ENCODE measurements around the gene AKAP8. TPM values are rescaled to one million over a fixed set of nuclear protein-coding genes. Genes with fewer than 3 reads are reported as not detected.

Gene AKAP8
- total and polyA plus RNA-seq, 9 of the 15 experiments (the other 6 are each of a cell fraction or from before 2014, with no cell fraction given): 3.4 to 56.5 (median 15.0) TPM

DNA sequence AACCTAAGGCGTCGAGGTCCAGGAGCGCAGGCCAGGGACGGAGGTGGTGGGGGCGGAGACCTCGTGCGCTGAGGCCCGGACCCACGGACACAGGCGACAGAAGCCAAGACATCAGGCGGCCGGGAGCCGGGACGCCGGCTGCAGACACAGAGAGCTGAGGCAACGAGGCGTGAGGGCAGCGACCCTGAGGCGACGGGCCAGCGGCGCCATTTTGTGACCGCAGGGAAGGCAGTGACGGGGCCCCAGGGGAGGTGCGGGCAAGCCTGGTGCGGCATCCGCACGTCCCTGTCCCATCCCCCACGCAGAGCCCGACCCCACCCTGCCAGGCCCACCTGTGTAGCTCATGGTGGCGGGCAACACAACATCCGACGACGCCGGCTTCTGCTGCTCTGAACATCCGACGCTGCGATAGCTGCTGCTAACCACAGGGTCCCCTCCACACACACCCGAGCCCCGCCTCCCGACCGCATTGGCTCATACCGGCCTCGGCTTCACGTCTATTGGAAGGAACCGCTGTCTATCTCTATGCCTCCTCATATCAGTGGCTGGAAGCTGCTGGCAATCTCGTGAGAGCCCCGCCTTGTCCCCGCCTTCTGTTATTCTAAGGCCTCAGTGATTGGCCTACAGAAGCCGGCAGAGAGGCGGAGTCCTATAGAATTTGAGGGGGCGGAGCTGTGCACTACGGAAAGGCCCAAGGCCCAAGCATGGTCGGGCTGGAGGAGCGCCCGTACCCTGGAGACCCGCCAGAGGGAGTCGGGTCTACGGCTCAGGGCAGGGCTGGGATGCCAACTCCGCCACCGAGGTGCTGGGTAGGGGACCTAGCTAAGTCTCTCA lies 39.2 kb upstream of the AKAP8 start, which contains the start of gene AKAP8L (continued):
- TF ChIP-seq ZNF175 (CRISPR knock-in tag; IDR thresholded peaks at IDR 0.05; ENCODE audit: low read depth) (no peak), CEBPG (CRISPR knock-in tag; IDR thresholded peaks at IDR 0.05) (no peak), CEBPG (tag; conservative IDR thresholded peaks at IDR 0.05 in 1 of 2, IDR thresholded peaks at IDR 0.05 in 1 of 2) (no peak), JUND (IDR thresholded peaks at IDR 0.05; ENCODE audit: borderline replicate concordance, low read depth, low read length) (peak; percentile 55; the same call in 1 of the 2 replicates), JUND (tag; IDR thresholded peaks at IDR 0.05; ENCODE audit: borderline replicate concordance, low read depth, low read length) (peak; percentile 2; the same call in 1 of the 3 replicates), ZNF354B (CRISPR knock-in tag; IDR thresholded peaks at IDR 0.05) (no peak), TGIF2 (CRISPR knock-in tag; IDR thresholded peaks at IDR 0.05) (no peak), KAT2B (IDR thresholded peaks at IDR 0.05; ENCODE audit: low read depth, low read length) (no peak), DMBX1 (CRISPR knock-in tag; IDR thresholded peaks at IDR 0.05; ENCODE audit: borderline replicate concordance) (no peak), ZNF644 (tag; IDR thresholded peaks at IDR 0.05; ENCODE audit: low read depth) (no peak; the same call in 1 of the 2 replicates), RBM22 (IDR thresholded peaks at IDR 0.05; ENCODE audit: low read depth, low read length, poor library complexity, severe bottlenecking) (peak; percentile 93), NR2C2 (CRISPR knock-in tag; IDR thresholded peaks at IDR 0.05) (peak; percentile 52; the same call in 1 of the 2 replicates), NR2C2 (tag; IDR thresholded peaks at IDR 0.05) (no peak)
- TF ChIP-seq, protein P1, sequence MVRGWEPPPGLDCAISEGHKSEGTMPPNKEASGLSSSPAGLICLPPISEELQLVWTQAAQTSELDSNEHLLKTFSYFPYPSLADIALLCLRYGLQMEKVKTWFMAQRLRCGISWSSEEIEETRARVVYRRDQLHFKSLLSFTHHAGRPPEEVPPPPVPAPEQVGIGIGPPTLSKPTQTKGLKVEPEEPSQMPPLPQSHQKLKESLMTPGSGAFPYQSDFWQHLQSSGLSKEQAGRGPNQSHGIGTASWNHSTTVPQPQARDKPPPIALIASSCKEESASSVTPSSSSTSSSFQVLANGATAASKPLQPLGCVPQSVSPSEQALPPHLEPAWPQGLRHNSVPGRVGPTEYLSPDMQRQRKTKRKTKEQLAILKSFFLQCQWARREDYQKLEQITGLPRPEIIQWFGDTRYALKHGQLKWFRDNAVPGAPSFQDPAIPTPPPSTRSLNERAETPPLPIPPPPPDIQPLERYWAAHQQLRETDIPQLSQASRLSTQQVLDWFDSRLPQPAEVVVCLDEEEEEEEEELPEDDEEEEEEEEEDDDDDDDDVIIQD (CRISPR knock-in tag; IDR thresholded peaks at IDR 0.05): 0 out of 2 replicates have a peak, but pooled peaks have one; percentile 58
- TF ChIP-seq, protein P2, sequence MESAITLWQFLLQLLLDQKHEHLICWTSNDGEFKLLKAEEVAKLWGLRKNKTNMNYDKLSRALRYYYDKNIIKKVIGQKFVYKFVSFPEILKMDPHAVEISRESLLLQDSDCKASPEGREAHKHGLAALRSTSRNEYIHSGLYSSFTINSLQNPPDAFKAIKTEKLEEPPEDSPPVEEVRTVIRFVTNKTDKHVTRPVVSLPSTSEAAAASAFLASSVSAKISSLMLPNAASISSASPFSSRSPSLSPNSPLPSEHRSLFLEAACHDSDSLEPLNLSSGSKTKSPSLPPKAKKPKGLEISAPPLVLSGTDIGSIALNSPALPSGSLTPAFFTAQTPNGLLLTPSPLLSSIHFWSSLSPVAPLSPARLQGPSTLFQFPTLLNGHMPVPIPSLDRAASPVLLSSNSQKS (CRISPR knock-in tag; IDR thresholded peaks at IDR 0.05): no peak
- TF ChIP-seq, protein P3, sequence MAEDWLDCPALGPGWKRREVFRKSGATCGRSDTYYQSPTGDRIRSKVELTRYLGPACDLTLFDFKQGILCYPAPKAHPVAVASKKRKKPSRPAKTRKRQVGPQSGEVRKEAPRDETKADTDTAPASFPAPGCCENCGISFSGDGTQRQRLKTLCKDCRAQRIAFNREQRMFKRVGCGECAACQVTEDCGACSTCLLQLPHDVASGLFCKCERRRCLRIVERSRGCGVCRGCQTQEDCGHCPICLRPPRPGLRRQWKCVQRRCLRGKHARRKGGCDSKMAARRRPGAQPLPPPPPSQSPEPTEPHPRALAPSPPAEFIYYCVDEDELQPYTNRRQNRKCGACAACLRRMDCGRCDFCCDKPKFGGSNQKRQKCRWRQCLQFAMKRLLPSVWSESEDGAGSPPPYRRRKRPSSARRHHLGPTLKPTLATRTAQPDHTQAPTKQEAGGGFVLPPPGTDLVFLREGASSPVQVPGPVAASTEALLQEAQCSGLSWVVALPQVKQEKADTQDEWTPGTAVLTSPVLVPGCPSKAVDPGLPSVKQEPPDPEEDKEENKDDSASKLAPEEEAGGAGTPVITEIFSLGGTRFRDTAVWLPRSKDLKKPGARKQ (CRISPR knock-in tag; IDR thresholded peaks at IDR 0.05): no peak
- TF ChIP-seq, protein P4, sequence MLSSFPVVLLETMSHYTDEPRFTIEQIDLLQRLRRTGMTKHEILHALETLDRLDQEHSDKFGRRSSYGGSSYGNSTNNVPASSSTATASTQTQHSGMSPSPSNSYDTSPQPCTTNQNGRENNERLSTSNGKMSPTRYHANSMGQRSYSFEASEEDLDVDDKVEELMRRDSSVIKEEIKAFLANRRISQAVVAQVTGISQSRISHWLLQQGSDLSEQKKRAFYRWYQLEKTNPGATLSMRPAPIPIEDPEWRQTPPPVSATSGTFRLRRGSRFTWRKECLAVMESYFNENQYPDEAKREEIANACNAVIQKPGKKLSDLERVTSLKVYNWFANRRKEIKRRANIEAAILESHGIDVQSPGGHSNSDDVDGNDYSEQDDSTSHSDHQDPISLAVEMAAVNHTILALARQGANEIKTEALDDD (IDR thresholded peaks at IDR 0.05): no peak
